Right hindlimb (tissue), 1 donor: ENCODE measurements around the gene SLC35E4.
"Not testable (repeated sequence)": the region's sequence is repeated elsewhere in the genome, so short reads cannot be mapped to it uniquely, and the experiment has no call there.

Experiments
- DNase-seq: peaks from one replicate; pipeline ENCODE4 v3.0.0-alpha.2; 2018

SLC35E4 gene

GRCh38 chr22:30612789-30613188 is 22.8 kb upstream of the SLC35E4 start:
- no peak for DNase-seq

- DNase-seq = no peak
Measured at GRCh38 chr22:30614268-30614667, 21.3 kb upstream of the SLC35E4 start.

DNA sequence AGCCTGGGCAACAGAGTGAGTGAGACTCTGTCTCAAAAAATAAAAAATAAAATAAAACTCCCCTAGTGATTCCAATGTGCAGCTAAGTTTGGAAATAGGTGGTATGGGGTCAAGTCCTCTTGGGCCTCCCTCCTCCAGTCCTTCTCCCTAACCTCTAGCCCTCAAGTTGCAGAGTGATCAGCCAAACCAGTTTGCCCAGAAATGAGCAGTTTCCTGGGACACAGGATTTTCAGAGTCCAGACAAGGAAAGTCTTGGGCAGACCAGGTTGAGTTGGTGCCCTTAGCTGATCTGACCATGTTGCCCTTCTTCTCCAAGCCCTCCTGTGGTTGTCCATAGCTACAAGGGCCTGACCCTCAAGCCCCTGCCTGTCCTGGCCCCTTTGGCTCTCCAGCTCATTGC is 20.7 kb upstream of the SLC35E4 start:
- no peak for DNase-seq

- no peak for DNase-seq
Measured at GRCh38 chr22:30615543-30615954, 20.0 kb upstream of the SLC35E4 start.

DNA sequence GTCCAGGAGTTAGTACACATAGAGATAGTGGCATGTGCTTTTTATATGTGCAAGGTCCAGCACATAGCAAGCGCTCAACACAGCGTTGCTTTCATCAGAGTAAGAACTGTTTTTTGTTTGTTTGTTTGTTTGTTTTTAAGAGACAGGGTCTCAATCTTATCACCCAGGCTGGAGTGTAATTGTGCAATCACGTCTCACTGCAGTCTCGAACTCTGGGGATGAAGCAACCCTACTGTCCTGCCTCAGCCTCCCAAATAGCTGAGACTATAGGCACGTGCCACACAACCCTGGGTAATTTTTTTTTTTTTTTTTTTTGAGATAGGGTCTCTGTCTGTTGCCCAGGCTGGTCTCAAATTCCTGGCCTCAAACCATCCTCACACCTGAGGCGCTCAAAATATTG is 17.8 kb upstream of the SLC35E4 start:
- no peak for DNase-seq

- not testable (repeated sequence) for DNase-seq
Measured at GRCh38 chr22:30619909-30620308, 15.7 kb upstream of the SLC35E4 start.

DNA sequence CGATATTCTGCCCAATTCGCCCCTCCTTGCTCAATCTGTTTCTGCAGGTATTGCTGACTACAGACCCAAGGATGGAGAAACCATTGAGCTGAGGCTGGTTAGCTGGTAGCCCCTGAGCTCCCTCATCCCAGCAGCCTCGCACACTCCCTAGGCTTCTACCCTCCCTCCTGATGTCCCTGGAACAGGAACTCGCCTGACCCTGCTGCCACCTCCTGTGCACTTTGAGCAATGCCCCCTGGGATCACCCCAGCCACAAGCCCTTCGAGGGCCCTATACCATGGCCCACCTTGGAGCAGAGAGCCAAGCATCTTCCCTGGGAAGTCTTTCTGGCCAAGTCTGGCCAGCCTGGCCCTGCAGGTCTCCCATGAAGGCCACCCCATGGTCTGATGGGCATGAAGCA is 9.2 kb upstream of the SLC35E4 start:
- DNase-seq = no peak

GRCh38 chr22:30627471-30627870 is 8.1 kb upstream of the SLC35E4 start:
- DNase-seq = no peak

DNA sequence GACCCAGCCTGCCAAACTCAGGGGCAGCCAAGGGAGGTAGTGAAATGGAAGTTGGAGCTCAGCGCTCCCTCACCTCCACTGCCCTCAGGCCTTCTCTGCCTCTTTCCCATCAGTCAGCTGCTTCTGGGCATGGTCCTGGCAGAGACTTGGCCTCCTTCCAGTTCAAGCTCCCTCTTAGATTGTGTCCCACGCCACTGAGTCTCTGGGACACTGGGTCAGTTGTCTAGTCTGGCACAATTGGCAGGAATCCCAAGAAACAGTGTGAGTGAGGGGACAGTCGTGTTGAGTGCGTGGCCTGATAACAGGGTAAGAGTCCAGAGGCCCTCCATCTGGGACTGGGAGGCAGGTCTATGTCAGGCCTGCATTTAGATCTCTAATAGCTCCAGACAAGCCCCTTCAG is 7.1 kb upstream of the SLC35E4 start:
- DNase-seq = no peak

- DNase-seq = not testable (repeated sequence)
Measured at GRCh38 chr22:30631469-30631868, 4.1 kb upstream of the SLC35E4 start.

DNA sequence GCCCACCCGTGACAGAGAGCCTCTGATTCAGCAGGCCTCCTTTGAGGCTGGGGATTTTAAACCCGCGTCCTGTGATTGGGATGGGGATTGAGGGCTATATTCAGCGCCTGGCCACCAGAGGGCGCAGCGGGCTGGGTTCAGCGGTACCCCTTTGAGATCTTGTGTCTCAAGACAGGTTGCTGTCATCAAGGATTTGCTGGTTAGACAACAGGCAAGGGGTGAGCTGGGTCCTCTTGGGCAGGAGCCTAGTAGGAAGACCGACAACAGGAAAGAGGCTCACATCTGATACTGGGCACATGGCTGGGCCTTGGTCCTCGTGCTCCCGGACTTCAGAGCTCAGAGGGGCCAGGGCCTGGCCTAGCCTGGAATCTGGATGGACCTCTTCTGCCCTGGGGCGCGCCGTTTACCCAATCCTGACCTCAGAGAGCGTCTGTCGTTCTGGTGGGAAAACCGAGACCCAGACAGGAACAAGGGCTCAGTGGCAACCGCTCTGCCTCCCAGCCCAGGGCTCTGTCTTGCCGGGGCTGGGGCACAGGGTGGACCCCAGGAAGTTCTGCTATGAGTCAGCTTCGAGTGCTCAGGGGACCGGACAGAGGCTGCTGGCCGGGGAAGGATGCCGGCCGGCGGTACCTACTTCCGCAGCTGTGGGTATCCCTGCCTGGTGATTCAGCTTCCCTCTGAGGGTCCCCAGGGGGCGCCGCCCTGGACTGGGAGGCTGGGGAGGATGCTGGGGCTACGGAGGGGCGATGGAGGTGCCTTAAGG is 929 bp upstream of the SLC35E4 start:
- DNase-seq = peak; percentile 85

- no peak for DNase-seq
Measured at GRCh38 chr22:30636226-30637077, 871 bp downstream of the SLC35E4 start.

DNA sequence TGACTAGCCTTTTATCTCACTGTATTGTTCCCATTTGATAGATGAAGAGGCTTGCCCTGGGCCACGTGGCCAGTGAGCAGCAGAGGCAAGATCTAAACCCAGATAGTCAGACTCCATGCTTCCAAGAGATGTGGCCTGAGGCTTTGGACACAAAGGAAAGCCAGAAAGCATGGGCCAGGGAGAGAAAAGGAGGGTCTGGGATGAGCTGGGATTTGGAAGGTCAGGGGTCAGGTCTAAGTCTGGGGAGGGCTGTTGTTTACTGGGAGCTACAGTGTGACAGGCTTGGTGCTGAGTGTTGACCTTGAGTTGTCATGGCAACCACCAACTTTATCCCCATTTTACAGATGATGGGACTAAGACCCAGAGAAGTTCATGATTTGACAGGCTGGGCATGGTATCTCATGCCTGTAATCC is 2.1 kb downstream of the SLC35E4 start:
- DNase-seq = no peak

- no peak for DNase-seq
Measured at GRCh38 chr22:30640361-30640760, 4.8 kb downstream of the SLC35E4 start.

DNA sequence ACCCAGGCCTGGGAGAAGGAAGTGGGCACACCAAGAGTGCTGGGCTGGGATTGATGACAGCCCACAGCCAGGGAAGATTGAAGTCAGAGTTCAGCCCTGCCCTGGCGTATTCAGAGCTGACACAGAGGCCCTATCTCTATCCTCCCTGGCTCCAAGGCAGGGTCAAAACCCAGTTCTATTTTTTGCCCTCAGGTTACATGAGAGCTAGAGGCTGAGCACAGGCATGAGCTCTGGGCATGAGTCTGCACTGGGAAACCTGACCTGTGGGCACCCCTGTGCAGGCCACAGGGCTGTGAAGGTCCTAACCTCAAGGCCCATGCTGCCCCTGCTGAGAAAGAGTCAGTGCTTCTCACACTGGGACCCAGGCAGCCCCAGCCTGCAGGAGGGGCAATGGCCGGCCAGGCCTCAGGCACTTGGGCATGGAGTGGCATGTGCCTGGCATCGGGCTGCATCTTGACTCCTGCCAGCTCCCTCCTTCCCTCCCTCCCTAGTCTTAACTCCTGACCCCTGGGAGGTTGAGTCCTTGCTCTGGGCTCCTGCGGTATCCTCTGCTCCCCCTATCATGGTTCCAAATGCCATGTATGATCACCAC is 5.4 kb downstream of the SLC35E4 start:
- DNase-seq = no peak

DNA sequence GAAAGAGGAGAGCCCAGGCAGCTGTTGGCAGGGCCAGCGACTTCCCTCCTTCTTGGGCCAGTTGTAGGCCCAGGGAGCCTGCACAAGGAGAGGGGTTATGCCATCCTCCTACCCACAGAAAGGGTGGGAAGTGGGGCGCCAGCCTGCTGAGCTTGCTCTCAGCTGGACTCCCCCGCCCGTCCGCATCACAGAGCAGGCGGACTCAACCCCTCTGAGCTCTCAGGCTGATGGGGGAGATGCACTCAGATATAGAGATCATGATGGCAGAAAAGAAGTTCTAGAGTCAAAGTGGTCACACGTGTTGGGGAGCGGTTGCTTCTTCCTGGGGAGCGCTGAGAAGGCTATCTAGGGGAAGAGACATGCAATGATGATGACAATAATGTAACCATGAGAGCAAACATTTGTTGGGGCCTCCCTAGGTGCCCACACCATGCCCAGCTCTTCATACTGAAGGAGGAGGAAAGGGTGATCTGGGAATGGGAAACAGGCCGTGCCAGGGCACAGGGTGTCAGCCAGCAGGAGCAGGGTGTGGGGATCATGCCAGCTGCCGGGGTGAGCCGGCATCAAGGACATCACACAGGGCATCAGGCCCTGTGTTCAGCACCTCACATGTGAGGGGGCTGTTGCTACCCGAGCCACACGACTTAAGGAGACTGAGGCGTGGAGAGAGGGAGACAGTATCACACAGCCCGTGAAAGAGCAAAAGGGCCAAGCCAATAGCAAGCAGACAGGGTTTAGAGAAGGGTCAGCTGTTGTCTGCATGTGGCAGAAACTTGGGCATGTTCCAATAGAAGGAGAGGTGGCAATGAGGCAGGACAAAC is 7.7 kb downstream of the SLC35E4 start:
- no peak for DNase-seq

- DNase-seq = no peak
Measured at GRCh38 chr22:30646518-30647160, 11.1 kb downstream of the SLC35E4 start.

DNA sequence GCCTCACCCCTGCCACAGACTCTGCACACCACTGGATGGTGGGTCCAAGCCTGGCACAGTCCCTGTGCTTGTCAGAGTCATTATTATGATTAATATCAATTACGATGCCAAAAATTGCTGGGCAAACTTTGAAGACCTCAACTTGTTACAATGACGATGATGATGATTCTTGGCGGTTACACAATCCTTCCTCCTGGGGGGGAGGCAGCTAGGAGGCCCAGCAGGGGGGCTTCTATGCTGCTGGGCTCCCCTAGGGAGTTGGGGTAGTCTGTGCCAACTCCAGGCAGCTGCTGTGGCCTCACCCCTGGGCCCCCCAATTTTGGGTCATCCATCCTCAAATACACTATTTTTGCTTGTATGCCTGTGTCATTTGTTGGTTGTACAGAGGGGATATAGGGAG is 12.0 kb downstream of the SLC35E4 start:
- no peak for DNase-seq

- no peak for DNase-seq
Measured at GRCh38 chr22:30648825-30649224, 13.2 kb downstream of the SLC35E4 start.

- DNase-seq = no peak
Measured at GRCh38 chr22:30649430-30650007, 13.9 kb downstream of the SLC35E4 start.

DNA sequence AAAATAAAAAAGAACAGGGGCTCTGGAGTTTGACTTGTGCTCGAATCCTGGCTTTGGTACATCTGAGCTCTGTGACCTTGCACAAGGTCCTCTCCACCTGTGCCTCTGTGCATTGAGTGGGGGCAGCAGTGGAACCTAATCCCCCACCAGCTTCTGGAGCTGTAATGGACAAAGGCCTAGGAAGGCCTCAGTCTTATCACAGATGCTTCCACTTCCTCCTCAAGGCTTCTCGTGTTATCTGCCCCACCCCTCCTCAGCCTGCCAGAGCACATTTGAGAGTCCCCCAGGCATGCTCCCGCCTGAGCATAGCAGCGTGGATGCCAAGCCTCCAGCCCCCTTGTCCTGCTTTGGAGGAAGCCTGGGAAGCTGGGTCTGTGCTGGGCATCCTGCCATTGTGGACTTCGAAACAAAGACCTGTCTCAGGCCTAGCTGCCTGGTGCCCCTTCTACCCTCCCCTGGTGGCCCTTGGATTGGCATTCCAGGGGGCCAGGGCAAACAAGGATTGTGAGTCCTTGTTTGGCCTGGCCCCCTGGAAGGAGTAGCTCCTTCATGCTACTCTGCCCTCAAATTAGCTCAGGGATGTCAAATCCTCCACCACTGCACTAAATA is 15.0 kb downstream of the SLC35E4 start:
- DNase-seq = no peak

GRCh38 chr22:30652852-30653251 is 17.3 kb downstream of the SLC35E4 start:
- DNase-seq = no peak
